Inflammatory macrophage treated with lipopolysaccharide for 1 hour (primary cell): ENCODE results near the gene GBP1.

ENCODE experiments used
- DNase-seq, 2 donors: peaks; one replicate each; pipeline ENCODE4 v3.0.0-alpha.2; 2020 to 2022

The GBP1 gene

DNA sequence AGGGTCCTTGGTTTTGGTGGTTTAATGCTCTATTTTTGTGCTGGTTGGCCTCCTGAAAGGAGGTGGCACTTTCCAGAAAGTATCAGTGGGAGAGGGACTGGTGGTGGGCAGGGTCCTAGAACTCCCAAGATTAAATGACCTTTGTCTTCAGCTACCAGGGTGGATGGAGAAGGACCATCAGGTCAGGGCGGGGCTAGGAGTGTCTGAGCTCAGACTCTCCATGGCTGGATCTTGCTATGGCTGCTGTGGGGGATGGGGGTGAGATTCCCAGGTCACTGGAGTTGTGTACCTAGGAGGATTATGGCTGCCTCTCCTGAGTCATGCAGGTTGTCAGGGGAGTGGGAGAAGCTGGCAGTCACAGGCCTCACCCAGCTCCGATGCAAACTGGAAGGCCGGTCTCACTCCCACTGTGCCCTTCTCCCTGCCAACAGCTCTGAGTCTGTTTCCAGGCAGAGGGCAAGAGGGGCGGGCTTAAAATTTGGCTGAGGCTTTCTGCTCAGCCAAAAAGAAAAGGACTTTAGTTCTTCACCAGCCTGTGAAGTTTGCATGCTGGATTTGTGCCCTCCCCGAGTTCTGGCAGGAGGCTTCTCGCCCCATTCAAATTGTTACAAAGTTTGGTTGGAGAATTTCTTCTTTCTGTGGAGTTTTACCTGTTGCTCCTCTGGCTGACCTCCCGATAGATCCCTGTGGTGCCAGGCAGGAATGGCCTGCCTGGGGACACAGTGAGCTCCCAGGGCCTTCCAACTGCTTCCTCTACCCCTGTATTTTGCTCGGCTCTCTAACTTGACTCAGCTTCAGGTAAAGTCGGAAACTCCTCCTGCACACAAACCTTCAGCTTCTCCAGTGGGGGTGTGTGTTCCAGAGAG, 59.5 kb downstream of the GBP1 start:
- DNase-seq = no peak
